ENCODE measurements around the gene RSPH6A.

Gene RSPH6A

DNA sequence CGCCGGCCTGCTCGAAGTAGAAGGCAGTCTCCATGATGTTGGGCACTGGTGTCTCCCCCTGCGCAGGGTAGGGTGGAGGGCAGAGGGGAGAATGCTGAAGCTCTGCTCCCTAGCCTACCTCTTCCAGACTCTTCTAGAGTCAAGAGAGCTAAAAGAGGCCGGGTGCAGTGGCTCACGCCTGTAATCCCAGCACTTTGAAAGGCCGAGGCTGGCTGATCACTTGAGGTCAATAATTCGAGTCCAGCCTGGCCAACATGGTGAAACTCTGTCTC lies 10.2 kb downstream of the RSPH6A start:
- ATAC-seq, result no peak
- no peak for TF ChIP-seq ZC3H10 (CRISPR knock-in tag; IDR thresholded peaks at IDR 0.05)
- TF ChIP-seq ZNF565 (CRISPR knock-in tag; conservative IDR thresholded peaks at IDR 0.05; ENCODE audit: low read depth), result no peak
- no peak for TF ChIP-seq ARNTL (CRISPR knock-in tag; IDR thresholded peaks at IDR 0.05; ENCODE audit: borderline replicate concordance, low read depth)
- TF ChIP-seq, protein P1, sequence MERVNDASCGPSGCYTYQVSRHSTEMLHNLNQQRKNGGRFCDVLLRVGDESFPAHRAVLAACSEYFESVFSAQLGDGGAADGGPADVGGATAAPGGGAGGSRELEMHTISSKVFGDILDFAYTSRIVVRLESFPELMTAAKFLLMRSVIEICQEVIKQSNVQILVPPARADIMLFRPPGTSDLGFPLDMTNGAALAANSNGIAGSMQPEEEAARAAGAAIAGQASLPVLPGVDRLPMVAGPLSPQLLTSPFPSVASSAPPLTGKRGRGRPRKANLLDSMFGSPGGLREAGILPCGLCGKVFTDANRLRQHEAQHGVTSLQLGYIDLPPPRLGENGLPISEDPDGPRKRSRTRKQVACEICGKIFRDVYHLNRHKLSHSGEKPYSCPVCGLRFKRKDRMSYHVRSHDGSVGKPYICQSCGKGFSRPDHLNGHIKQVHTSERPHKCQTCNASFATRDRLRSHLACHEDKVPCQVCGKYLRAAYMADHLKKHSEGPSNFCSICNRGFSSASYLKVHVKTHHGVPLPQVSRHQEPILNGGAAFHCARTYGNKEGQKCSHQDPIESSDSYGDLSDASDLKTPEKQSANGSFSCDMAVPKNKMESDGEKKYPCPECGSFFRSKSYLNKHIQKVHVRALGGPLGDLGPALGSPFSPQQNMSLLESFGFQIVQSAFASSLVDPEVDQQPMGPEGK (CRISPR knock-in tag; IDR thresholded peaks at IDR 0.05; ENCODE audit: borderline replicate concordance), result no peak
- no peak for TF ChIP-seq ZFP3 (CRISPR knock-in tag; IDR thresholded peaks at IDR 0.05)
- no peak for TF ChIP-seq PPARA (CRISPR knock-in tag; IDR thresholded peaks at IDR 0.05; ENCODE audit: borderline replicate concordance)
- TF ChIP-seq GLIS3 (CRISPR knock-in tag; IDR thresholded peaks at IDR 0.05), result no peak
- TF ChIP-seq BACH2 (CRISPR knock-in tag; IDR thresholded peaks at IDR 0.05; ENCODE audit: borderline replicate concordance), result no peak
- no peak for TF ChIP-seq ZNF8 (CRISPR knock-in tag; IDR thresholded peaks at IDR 0.05)
- no peak for TF ChIP-seq RARB (CRISPR knock-in tag; IDR thresholded peaks at IDR 0.05)
- no peak for TF ChIP-seq SNAI2 (CRISPR knock-in tag; IDR thresholded peaks at IDR 0.05)
- no peak for TF ChIP-seq OSR1 (CRISPR knock-in tag; IDR thresholded peaks at IDR 0.05)
- TF ChIP-seq, protein P2, sequence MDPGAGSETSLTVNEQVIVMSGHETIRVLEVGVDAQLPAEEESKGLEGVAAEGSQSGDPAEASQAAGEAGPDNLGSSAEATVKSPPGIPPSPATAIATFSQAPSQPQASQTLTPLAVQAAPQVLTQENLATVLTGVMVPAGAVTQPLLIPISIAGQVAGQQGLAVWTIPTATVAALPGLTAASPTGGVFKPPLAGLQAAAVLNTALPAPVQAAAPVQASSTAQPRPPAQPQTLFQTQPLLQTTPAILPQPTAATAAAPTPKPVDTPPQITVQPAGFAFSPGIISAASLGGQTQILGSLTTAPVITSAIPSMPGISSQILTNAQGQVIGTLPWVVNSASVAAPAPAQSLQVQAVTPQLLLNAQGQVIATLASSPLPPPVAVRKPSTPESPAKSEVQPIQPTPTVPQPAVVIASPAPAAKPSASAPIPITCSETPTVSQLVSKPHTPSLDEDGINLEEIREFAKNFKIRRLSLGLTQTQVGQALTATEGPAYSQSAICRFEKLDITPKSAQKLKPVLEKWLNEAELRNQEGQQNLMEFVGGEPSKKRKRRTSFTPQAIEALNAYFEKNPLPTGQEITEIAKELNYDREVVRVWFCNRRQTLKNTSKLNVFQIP (CRISPR knock-in tag; IDR thresholded peaks at IDR 0.05; ENCODE audit: borderline replicate concordance, low read depth), result no peak
- TF ChIP-seq ESRRG (CRISPR knock-in tag; IDR thresholded peaks at IDR 0.05), result no peak
- TF ChIP-seq TOX (CRISPR knock-in tag; IDR thresholded peaks at IDR 0.05; ENCODE audit: borderline replicate concordance), result no peak
- TF ChIP-seq ZNF70 (CRISPR knock-in tag; IDR thresholded peaks at IDR 0.05), result no peak
- TF ChIP-seq, protein P3, sequence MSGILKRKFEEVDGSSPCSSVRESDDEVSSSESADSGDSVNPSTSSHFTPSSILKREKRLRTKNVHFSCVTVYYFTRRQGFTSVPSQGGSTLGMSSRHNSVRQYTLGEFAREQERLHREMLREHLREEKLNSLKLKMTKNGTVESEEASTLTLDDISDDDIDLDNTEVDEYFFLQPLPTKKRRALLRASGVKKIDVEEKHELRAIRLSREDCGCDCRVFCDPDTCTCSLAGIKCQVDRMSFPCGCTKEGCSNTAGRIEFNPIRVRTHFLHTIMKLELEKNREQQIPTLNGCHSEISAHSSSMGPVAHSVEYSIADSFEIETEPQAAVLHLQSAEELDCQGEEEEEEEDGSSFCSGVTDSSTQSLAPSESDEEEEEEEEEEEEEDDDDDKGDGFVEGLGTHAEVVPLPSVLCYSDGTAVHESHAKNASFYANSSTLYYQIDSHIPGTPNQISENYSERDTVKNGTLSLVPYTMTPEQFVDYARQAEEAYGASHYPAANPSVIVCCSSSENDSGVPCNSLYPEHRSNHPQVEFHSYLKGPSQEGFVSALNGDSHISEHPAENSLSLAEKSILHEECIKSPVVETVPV (CRISPR knock-in tag; IDR thresholded peaks at IDR 0.05), result no peak
- TF ChIP-seq CSDC2 (CRISPR knock-in tag; IDR thresholded peaks at IDR 0.05), result no peak
- TF ChIP-seq, protein P4, sequence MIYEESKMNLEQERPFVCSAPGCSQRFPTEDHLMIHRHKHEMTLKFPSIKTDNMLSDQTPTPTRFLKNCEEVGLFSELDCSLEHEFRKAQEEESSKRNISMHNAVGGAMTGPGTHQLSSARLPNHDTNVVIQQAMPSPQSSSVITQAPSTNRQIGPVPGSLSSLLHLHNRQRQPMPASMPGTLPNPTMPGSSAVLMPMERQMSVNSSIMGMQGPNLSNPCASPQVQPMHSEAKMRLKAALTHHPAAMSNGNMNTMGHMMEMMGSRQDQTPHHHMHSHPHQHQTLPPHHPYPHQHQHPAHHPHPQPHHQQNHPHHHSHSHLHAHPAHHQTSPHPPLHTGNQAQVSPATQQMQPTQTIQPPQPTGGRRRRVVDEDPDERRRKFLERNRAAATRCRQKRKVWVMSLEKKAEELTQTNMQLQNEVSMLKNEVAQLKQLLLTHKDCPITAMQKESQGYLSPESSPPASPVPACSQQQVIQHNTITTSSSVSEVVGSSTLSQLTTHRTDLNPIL (CRISPR knock-in tag; IDR thresholded peaks at IDR 0.05; ENCODE audit: low read depth), result no peak
- no peak for TF ChIP-seq ISL1 (CRISPR knock-in tag; IDR thresholded peaks at IDR 0.05)

DNA sequence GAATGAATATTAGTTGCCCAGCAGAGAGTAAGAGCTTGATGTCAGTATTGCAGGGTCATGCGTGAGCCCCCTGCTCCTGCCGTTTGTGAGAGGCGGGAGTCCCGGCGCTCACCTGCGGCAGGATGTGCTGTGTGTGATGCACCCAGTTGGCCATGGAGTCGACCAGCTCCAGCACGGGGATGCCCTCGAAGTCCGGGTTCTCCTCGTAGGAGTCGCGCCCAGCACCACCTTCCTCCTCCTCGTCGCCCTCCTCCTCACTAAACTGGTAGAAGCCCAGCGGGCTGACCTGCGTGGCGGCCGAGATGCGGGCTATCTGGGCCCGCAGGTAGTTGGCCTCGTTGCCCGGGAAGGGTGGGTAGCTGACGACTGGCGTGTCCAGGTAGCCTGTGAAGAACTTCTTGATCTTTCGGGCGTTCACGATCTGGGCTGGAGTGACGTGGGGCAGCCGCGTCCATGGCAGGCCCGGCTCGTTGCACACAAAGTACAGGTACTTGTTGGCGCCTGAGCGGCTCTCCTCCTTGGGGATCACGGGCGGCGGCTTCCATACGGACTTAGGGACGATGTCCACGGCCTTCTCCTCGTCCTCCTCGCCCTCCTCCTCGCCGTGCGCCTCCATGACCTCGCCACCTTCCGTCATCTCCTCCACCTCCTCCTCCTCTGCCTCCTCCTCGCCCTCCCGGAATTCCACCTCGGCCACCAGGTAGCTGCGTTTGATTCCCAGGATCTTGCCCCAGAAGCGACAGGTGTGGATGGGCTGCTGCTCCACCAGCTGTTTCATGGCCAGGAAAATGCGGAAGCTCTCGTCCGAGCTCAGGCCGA lies 10.8 kb downstream of the RSPH6A start:
- ATAC-seq, result no peak
- no peak for TF ChIP-seq ISL1 (CRISPR knock-in tag; IDR thresholded peaks at IDR 0.05)
- TF ChIP-seq ARNTL (CRISPR knock-in tag; IDR thresholded peaks at IDR 0.05; ENCODE audit: borderline replicate concordance, low read depth), result no peak
- no peak for TF ChIP-seq ESRRG (CRISPR knock-in tag; IDR thresholded peaks at IDR 0.05)
- TF ChIP-seq ZC3H10 (CRISPR knock-in tag; IDR thresholded peaks at IDR 0.05), result no peak
- no peak for TF ChIP-seq TCF4 (CRISPR knock-in tag; IDR thresholded peaks at IDR 0.05; ENCODE audit: borderline replicate concordance)
- no peak for TF ChIP-seq PPARA (CRISPR knock-in tag; IDR thresholded peaks at IDR 0.05; ENCODE audit: borderline replicate concordance)

DNA sequence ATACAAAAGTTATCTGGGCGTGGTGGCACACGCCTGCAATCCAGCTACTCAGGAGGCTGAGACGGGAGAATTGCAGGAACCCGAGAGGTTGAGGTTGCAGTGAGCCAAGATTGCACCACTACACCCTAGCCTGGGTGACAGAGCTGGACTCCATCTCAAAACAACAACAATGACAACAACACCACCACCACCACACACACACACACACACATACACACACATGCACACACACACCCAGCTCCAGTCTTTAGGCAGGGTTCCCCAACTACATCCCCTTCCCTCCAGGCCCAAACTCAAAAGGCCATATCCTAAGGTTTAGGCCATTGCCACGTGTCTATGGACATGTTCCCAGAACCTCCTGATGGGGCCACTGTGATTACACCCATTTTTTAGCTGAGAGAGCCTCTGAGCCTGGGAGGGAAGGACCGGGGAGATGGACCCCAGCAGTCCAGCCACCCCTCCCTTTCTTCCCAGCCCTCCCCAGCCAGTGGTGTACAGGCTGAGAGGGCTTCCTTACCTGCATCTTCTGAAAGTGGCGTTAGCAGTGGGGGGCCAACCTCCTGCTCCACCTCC lies 13.4 kb downstream of the RSPH6A start:
- ATAC-seq, result no peak
- no peak for TF ChIP-seq RARB (CRISPR knock-in tag; IDR thresholded peaks at IDR 0.05)
- TF ChIP-seq ZNF8 (CRISPR knock-in tag; IDR thresholded peaks at IDR 0.05), result no peak
- TF ChIP-seq, protein P4 (CRISPR knock-in tag; IDR thresholded peaks at IDR 0.05; ENCODE audit: low read depth), result no peak
